Measurements from ENCODE around the gene ANKRD11. TPM values are rescaled to one million over a fixed set of nuclear protein-coding genes. Genes with fewer than 3 reads are reported as not detected.

Gene ANKRD11
- total RNA-seq, 1 experiment from 2014 or later, result 266 TPM

DNA sequence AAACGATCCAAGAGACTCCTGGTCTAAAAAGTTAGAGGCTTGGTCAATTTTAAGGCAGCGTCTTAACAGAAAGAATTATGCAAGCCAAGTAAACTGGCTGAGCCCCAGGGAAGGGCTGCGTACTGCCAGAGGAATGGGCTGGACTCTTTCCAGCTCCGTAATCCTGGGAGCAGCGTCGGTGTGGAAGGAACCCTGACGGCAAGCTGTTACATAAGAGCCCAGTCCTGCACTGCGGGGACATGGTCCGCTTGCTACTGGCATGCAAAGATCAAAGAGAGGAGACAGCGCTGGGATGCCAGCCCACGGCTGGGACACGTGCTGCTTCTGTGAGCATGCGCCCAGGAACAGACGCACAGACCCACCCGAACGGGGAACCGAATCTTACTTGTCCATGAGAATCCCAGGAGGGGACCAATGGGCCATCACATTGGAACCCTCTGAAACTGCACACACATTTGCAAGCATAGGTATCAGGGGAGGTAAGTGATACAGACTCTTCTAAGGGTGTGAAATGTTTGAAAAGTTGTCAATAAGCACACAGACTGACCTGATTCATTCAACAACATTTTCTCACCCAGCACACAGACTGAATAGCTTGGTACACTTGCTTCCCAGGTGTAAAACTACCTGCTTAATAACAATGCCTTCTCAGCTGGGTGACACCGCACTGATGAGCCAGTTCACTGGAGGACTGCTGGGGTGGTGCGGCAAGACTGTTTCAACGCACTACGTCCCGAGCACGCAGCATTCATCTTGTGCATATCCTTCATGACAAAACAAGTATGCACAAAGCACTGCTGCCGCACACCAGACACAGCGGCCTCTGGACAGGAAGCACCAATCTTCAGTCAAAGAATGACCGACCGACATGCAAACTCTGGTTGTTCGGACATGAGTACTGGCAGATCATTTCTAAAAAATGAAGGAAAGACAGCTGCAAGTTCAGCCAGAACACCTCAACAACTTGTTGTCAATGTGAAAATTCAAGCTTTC lies 94.9 kb downstream of the ANKRD11 start:
- Histone ChIP-seq H3K4me3 (replicated peaks in 1 of 2; ENCODE audit: low read depth in 1 of 2, low read length in 2 of 2) (no peak overlapping the region), H3K79me2 (ENCODE audit: insufficient read depth, low read length) (peaks cover 92% of the 10 kb centered on the region), H3K9me2 (ENCODE audit: insufficient read depth) (no peaks in the 10 kb centered on the region), H3K9me3 (ENCODE audit: control insufficient read depth in 1 of 2, insufficient read depth in 1 of 2, low read depth in 1 of 2, low read length in 2 of 2) (no peaks in the 10 kb centered on the region), H3K27ac (ENCODE audit: low read depth, low read length) (no peak overlapping the region), H3K4me1 (ENCODE audit: control insufficient read depth in 1 of 2, insufficient read depth in 2 of 2, low read length in 2 of 2) (no peaks in the 10 kb centered on the region), H4K20me1 (ENCODE audit: insufficient read depth) (peaks cover 46% of the 10 kb centered on the region; the same call in 1 of the 2 replicates), H3K36me3 (ENCODE audit: control insufficient read depth in 1 of 2, insufficient read depth in 2 of 2, low read length in 2 of 2) (no peaks in the 10 kb centered on the region), H3K27me3 (ENCODE audit: insufficient read depth, low read length) (no peaks in the 10 kb centered on the region), H3K9ac (ENCODE audit: low read length) (no peak overlapping the region), H2AFZ (ENCODE audit: low read depth, low read length, poor library complexity, severe bottlenecking) (no peak overlapping the region), H3K4me2 (ENCODE audit: low read length) (no peak overlapping the region)
- ATAC-seq, result no peak
- ChIA-PET RAD21 (ENCODE audit: low non-redundant PET in 1 of 2, low total read pairs in 2 of 2, uncharacterized antibody in 2 of 2, unreplicated experiment in 2 of 2) (no interaction called here), CTCF (no interaction called here), POLR2A (no interaction called here)
- intact Hi-C loops (cut with micrococcal nuclease), result no loop called here
- no peak for DNase-seq (ENCODE audit: low read depth, low spot score)
- no TSS peak for BruUV-seq (replicated peaks)
- no peak for TF ChIP-seq JUND (IDR thresholded peaks at IDR 0.05)
- TF ChIP-seq, protein P1, sequence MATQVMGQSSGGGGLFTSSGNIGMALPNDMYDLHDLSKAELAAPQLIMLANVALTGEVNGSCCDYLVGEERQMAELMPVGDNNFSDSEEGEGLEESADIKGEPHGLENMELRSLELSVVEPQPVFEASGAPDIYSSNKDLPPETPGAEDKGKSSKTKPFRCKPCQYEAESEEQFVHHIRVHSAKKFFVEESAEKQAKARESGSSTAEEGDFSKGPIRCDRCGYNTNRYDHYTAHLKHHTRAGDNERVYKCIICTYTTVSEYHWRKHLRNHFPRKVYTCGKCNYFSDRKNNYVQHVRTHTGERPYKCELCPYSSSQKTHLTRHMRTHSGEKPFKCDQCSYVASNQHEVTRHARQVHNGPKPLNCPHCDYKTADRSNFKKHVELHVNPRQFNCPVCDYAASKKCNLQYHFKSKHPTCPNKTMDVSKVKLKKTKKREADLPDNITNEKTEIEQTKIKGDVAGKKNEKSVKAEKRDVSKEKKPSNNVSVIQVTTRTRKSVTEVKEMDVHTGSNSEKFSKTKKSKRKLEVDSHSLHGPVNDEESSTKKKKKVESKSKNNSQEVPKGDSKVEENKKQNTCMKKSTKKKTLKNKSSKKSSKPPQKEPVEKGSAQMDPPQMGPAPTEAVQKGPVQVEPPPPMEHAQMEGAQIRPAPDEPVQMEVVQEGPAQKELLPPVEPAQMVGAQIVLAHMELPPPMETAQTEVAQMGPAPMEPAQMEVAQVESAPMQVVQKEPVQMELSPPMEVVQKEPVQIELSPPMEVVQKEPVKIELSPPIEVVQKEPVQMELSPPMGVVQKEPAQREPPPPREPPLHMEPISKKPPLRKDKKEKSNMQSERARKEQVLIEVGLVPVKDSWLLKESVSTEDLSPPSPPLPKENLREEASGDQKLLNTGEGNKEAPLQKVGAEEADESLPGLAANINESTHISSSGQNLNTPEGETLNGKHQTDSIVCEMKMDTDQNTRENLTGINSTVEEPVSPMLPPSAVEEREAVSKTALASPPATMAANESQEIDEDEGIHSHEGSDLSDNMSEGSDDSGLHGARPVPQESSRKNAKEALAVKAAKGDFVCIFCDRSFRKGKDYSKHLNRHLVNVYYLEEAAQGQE (IDR thresholded peaks at IDR 0.05; ENCODE audit: low read depth), result no peak
- no peak for TF ChIP-seq CEBPB (IDR thresholded peaks at IDR 0.05; ENCODE audit: low read depth)
- TF ChIP-seq, protein P2, sequence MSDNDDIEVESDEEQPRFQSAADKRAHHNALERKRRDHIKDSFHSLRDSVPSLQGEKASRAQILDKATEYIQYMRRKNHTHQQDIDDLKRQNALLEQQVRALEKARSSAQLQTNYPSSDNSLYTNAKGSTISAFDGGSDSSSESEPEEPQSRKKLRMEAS (IDR thresholded peaks at IDR 0.05), result no peak
- TF ChIP-seq, protein P3, sequence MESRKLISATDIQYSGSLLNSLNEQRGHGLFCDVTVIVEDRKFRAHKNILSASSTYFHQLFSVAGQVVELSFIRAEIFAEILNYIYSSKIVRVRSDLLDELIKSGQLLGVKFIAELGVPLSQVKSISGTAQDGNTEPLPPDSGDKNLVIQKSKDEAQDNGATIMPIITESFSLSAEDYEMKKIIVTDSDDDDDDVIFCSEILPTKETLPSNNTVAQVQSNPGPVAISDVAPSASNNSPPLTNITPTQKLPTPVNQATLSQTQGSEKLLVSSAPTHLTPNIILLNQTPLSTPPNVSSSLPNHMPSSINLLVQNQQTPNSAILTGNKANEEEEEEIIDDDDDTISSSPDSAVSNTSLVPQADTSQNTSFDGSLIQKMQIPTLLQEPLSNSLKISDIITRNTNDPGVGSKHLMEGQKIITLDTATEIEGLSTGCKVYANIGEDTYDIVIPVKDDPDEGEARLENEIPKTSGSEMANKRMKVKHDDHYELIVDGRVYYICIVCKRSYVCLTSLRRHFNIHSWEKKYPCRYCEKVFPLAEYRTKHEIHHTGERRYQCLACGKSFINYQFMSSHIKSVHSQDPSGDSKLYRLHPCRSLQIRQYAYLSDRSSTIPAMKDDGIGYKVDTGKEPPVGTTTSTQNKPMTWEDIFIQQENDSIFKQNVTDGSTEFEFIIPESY (IDR thresholded peaks at IDR 0.05; ENCODE audit: extremely low read depth, insufficient replicate concordance, low read length), result no peak
- TF ChIP-seq EGR1 (IDR thresholded peaks at IDR 0.05; ENCODE audit: low read depth), result no peak
- TF ChIP-seq, protein P4, sequence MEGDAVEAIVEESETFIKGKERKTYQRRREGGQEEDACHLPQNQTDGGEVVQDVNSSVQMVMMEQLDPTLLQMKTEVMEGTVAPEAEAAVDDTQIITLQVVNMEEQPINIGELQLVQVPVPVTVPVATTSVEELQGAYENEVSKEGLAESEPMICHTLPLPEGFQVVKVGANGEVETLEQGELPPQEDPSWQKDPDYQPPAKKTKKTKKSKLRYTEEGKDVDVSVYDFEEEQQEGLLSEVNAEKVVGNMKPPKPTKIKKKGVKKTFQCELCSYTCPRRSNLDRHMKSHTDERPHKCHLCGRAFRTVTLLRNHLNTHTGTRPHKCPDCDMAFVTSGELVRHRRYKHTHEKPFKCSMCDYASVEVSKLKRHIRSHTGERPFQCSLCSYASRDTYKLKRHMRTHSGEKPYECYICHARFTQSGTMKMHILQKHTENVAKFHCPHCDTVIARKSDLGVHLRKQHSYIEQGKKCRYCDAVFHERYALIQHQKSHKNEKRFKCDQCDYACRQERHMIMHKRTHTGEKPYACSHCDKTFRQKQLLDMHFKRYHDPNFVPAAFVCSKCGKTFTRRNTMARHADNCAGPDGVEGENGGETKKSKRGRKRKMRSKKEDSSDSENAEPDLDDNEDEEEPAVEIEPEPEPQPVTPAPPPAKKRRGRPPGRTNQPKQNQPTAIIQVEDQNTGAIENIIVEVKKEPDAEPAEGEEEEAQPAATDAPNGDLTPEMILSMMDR (IDR thresholded peaks at IDR 0.05 in 2 of 3, conservative IDR thresholded peaks at IDR 0.05 in 1 of 3; ENCODE audit: borderline replicate concordance in 1 of 3, insufficient read depth in 1 of 3, low read depth in 2 of 3, low read length in 2 of 3), result no peak
- TF ChIP-seq SIN3A (IDR thresholded peaks at IDR 0.05; ENCODE audit: low read depth), result no peak
- TF ChIP-seq SP1 (IDR thresholded peaks at IDR 0.05; ENCODE audit: low read depth), result no peak
- TF ChIP-seq CBX3 (IDR thresholded peaks at IDR 0.05; ENCODE audit: low read depth), result no peak
- no peak for TF ChIP-seq YY1 (IDR thresholded peaks at IDR 0.05; ENCODE audit: extremely low read depth, insufficient replicate concordance, low read depth, low read length)
- no peak for TF ChIP-seq ELF1 (IDR thresholded peaks at IDR 0.05; ENCODE audit: borderline replicate concordance, low read depth)
- TF ChIP-seq SRF (IDR thresholded peaks at IDR 0.05; ENCODE audit: low read depth), result no peak
- no peak for TF ChIP-seq ZNF274 (IDR thresholded peaks at IDR 0.05; ENCODE audit: low read depth, low read length)
- TF ChIP-seq POLR2A (IDR thresholded peaks at IDR 0.05; ENCODE audit: borderline replicate concordance, extremely low read depth, insufficient read depth, insufficient read length), result no peak
- no peak for TF ChIP-seq ZFX (IDR thresholded peaks at IDR 0.05)
- no peak for TF ChIP-seq TCF7L2 (IDR thresholded peaks at IDR 0.05; ENCODE audit: borderline replicate concordance, extremely low read depth, insufficient read depth, insufficient read length)
- TF ChIP-seq EZH2 (IDR thresholded peaks at IDR 0.05), result no peak
- TF ChIP-seq FOSL1 (IDR thresholded peaks at IDR 0.05; ENCODE audit: low read depth), result no peak

All from HCT116 (cell line).